Neural cell (in vitro differentiated cells): ENCODE results near the gene NIT1. TPM values are rescaled to one million over a fixed set of nuclear protein-coding genes. Genes with fewer than 3 reads are reported as not detected.
A peak's percentile ranks its signal among the peaks of the same experiment; 100 is the strongest.

Experiments used
- H2AFZ ChIP-seq: fragments of 200-600, 300-800 bp; sonication (generic), shearing (Covaris generic); 2 replicates; pipeline ENCODE4 v1.6.0; 2014; ENCODE audit warnings: low read depth, mild to moderate bottlenecking, antibody characterized with exemption, low read length, moderate library complexity
- H3F3A ChIP-seq: fragments of 200-600 bp; shearing (Covaris generic); 2 replicates; pipeline ENCODE4 v1.6.1; 2016; ENCODE audit warnings: mild to moderate bottlenecking, moderate library complexity, mixed read lengths, antibody characterized with exemption, low read length; ENCODE audit not compliant: insufficient read depth, poor library complexity, severe bottlenecking
- H3K27ac ChIP-seq: fragments of 200-600, 300-800 bp; sonication (generic), shearing (Covaris generic); 2 replicates; pipeline ENCODE4 v1.5.1; 2014; ENCODE audit warnings: mild to moderate bottlenecking, low read length, moderate library complexity
- H3K27me3 ChIP-seq: fragments of 300-800, 200-600 bp; sonication (generic), shearing (Covaris generic); 2 replicates; pipeline ENCODE4 v1.6.0; 2014; ENCODE audit warnings: mild to moderate bottlenecking, low read depth, low read length, moderate library complexity; ENCODE audit not compliant: insufficient read depth
- H3K36me3 ChIP-seq: fragments of 300-800, 200-600 bp; sonication (generic), shearing (Covaris generic); 2 replicates; pipeline ENCODE4 v1.5.1; 2014; ENCODE audit warnings: mild to moderate bottlenecking, antibody characterized with exemption, low read length, moderate library complexity; ENCODE audit not compliant: insufficient read depth
- H3K4me2 ChIP-seq: fragments of 300-800, 200-600 bp; sonication (generic), shearing (Covaris generic); 2 replicates; pipeline ENCODE4 v1.6.0; 2014; ENCODE audit warnings: mild to moderate bottlenecking, low read length
- H3K4me3 ChIP-seq: fragments of 300-800, 200-600 bp; sonication (generic), shearing (Covaris generic); 2 replicates; pipeline ENCODE4 v1.5.1; 2014; ENCODE audit warnings: mild to moderate bottlenecking, low read length, moderate library complexity
- H3K79me2 ChIP-seq: fragments of 200-600 bp; shearing (Covaris generic); replicated peaks from 2 replicates; pipeline ENCODE4 v1.6.0; 2014; ENCODE audit warnings: mild to moderate bottlenecking, low read length, moderate library complexity; ENCODE audit not compliant: insufficient read depth
- H3K9ac ChIP-seq: fragments of 300-800, 200-600 bp; sonication (generic), shearing (Covaris generic); 2 replicates; pipeline ENCODE4 v1.6.1; 2016; ENCODE audit warnings: mild to moderate bottlenecking, low read length, mixed read lengths
- H3K9me2 ChIP-seq: fragments of 200-600 bp; shearing (Covaris generic); 2 replicates; pipeline ENCODE4 v1.6.1; 2016; ENCODE audit warnings: mild to moderate bottlenecking, low read length, mixed read lengths; ENCODE audit not compliant: insufficient read depth
- H3K9me3 ChIP-seq: fragments of 200-600, 300-800 bp; sonication (generic), shearing (Covaris generic); 2 replicates; pipeline ENCODE4 v1.6.1; 2016; ENCODE audit warnings: mild to moderate bottlenecking, mixed run types, low read length, moderate library complexity, mixed read lengths
- H4K20me1 ChIP-seq: fragments of 200-600 bp; shearing (Covaris generic); 2 replicates; pipeline ENCODE4 v1.6.1; 2016; ENCODE audit warnings: mild to moderate bottlenecking, mixed run types; ENCODE audit not compliant: insufficient read depth
- EP300 ChIP-seq: fragments of 450-650 bp; conservative IDR thresholded peaks from 2 replicates; pipeline ENCODE4 v1.6.1; 2014; ENCODE audit warnings: antibody characterized with exemption, mild to moderate bottlenecking, moderate library complexity; ENCODE audit not compliant: poor library complexity, severe bottlenecking
- EZH2 ChIP-seq: fragments of 200-600, 300-800 bp; shearing (Covaris generic), sonication (generic); IDR thresholded peaks from 2 replicates; pipeline ENCODE4 v1.6.1; 2014; ENCODE audit warnings: antibody characterized with exemption, low read length, borderline replicate concordance, mild to moderate bottlenecking; ENCODE audit not compliant: insufficient read depth, poor library complexity, severe bottlenecking
- MXI1 ChIP-seq: fragments of 450-650 bp; conservative IDR thresholded peaks from 2 replicates; pipeline ENCODE4 v1.6.1; 2014; ENCODE audit warnings: antibody characterized with exemption, mild to moderate bottlenecking; ENCODE audit not compliant: poor library complexity, severe bottlenecking
- POLR2AphosphoS5 ChIP-seq: IDR thresholded peaks from 2 replicates; pipeline ENCODE4 v1.6.1; 2012
- RAD21 ChIP-seq: fragments of 450-650 bp; conservative IDR thresholded peaks from 2 replicates; pipeline ENCODE4 v1.6.1; 2014; ENCODE audit warnings: antibody characterized with exemption, mild to moderate bottlenecking, moderate library complexity
- SMC3 ChIP-seq: fragments of 450-650 bp; conservative IDR thresholded peaks from 2 replicates; pipeline ENCODE4 v1.6.1; 2014; ENCODE audit warnings: antibody characterized with exemption, mild to moderate bottlenecking, moderate library complexity; ENCODE audit not compliant: poor library complexity
- TAF1 ChIP-seq: IDR thresholded peaks from 2 replicates; pipeline ENCODE4 v1.6.1; 2012; ENCODE audit warnings: low read depth
- polyA plus RNA-seq: library from polyadenylated mRNA; depleted of rRNA; stranded (reverse); fragments of >200 nt; gene quantifications from 2 replicates; pipeline ENCODE4 v1.2.3, GENCODE V29; 2014
- TF ChIP-seq, protein P1 (sequence below): fragments of 450-650 bp; IDR thresholded peaks from 2 replicates; pipeline ENCODE4 v1.5.1; 2014; ENCODE audit warnings: antibody characterized with exemption, mild to moderate bottlenecking, moderate library complexity; ENCODE audit not compliant: poor library complexity, severe bottlenecking
- TF ChIP-seq, protein P2 (sequence below): IDR thresholded peaks from 2 replicates; pipeline ENCODE4 v1.6.1; 2012; ENCODE audit warnings: borderline replicate concordance

NIT1 gene
- polyA plus RNA-seq, 1 donor from 2014 or later: 66.1 TPM

DNA sequence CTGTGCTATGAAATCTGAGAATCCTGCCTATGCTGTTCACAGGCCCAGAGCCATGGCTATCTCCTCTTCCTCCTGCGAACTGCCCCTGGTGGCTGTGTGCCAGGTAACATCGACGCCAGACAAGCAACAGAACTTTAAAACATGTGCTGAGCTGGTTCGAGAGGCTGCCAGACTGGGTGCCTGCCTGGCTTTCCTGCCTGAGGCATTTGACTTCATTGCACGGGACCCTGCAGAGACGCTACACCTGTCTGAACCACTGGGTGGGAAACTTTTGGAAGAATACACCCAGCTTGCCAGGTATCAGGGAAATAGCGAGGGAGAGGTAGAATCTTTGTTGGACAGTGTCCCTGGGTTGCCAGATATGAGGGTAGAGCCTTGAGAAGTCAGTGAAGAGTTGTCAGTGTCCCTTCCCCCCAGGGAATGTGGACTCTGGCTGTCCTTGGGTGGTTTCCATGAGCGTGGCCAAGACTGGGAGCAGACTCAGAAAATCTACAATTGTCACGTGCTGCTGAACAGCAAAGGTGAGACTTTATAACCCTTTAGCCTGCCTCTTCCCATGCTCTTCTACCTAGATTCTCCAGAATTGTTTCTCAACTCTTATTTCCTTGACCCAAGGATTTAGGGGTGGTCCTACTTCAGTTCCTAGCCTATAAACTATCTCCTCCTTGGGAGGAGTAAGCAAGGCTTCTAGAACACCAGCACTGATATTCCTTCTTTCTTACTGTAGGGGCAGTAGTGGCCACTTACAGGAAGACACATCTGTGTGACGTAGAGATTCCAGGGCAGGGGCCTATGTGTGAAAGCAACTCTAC lies 1.4 kb downstream of the NIT1 start:
- peaks cover 34% of the 10 kb centered on the region for H3K79me2 ChIP-seq
- no peaks in the 10 kb centered on the region for H4K20me1 ChIP-seq
- H3F3A ChIP-seq: no peaks in the 10 kb centered on the region
- H2AFZ ChIP-seq: no peak overlapping the region
- no peak overlapping the region for H3K27ac ChIP-seq
- peak overlapping the region; percentile 69 for H3K4me2 ChIP-seq
- TF ChIP-seq SMC3 (no peak), MXI1 (no peak), TAF1 (no peak), EP300 (no peak), RAD21 (peak; percentile 13), EZH2 (no peak), POLR2AphosphoS5 (no peak)
- TF ChIP-seq, protein P1, sequence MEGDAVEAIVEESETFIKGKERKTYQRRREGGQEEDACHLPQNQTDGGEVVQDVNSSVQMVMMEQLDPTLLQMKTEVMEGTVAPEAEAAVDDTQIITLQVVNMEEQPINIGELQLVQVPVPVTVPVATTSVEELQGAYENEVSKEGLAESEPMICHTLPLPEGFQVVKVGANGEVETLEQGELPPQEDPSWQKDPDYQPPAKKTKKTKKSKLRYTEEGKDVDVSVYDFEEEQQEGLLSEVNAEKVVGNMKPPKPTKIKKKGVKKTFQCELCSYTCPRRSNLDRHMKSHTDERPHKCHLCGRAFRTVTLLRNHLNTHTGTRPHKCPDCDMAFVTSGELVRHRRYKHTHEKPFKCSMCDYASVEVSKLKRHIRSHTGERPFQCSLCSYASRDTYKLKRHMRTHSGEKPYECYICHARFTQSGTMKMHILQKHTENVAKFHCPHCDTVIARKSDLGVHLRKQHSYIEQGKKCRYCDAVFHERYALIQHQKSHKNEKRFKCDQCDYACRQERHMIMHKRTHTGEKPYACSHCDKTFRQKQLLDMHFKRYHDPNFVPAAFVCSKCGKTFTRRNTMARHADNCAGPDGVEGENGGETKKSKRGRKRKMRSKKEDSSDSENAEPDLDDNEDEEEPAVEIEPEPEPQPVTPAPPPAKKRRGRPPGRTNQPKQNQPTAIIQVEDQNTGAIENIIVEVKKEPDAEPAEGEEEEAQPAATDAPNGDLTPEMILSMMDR: peak; percentile 57
- TF ChIP-seq, protein P2, sequence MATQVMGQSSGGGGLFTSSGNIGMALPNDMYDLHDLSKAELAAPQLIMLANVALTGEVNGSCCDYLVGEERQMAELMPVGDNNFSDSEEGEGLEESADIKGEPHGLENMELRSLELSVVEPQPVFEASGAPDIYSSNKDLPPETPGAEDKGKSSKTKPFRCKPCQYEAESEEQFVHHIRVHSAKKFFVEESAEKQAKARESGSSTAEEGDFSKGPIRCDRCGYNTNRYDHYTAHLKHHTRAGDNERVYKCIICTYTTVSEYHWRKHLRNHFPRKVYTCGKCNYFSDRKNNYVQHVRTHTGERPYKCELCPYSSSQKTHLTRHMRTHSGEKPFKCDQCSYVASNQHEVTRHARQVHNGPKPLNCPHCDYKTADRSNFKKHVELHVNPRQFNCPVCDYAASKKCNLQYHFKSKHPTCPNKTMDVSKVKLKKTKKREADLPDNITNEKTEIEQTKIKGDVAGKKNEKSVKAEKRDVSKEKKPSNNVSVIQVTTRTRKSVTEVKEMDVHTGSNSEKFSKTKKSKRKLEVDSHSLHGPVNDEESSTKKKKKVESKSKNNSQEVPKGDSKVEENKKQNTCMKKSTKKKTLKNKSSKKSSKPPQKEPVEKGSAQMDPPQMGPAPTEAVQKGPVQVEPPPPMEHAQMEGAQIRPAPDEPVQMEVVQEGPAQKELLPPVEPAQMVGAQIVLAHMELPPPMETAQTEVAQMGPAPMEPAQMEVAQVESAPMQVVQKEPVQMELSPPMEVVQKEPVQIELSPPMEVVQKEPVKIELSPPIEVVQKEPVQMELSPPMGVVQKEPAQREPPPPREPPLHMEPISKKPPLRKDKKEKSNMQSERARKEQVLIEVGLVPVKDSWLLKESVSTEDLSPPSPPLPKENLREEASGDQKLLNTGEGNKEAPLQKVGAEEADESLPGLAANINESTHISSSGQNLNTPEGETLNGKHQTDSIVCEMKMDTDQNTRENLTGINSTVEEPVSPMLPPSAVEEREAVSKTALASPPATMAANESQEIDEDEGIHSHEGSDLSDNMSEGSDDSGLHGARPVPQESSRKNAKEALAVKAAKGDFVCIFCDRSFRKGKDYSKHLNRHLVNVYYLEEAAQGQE: no peak
- peak overlapping the region; percentile 95 for H3K9ac ChIP-seq
- no peaks in the 10 kb centered on the region for H3K36me3 ChIP-seq
- peak overlapping the region; percentile 99 for H3K4me3 ChIP-seq
- no peaks in the 10 kb centered on the region for H3K9me3 ChIP-seq
- no peaks in the 10 kb centered on the region for H3K27me3 ChIP-seq
- H3K9me2 ChIP-seq: no peaks in the 10 kb centered on the region

DNA sequence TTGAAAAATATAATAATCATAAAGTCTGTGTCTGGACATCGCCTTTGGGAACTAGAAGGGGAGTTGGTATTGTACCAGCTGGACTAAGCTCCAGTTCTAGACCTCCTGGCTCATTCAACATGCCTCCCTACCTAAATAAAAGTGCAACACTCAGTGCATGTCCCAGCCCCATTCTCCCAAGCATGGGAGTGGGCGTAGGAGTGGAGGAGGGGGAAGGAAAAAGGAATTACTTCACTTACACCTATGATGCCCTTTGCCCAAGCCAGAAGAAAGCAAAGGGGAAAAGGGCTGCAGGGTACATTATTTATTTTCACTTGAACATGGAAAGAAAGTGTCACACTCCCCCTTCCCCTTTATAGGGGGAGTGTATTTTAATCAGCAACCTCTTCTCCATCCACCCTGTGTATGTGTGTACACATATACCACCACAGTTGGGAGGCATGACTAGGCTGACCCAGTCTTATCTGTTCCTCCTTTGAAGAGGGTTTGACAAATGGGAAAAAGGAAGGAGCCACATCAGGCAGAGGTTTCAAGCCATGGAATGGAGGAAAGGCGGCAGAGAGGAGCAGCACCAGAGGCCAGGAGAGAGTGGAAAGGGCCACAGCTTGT lies 3.2 kb downstream of the NIT1 start:
- H3K9me3 ChIP-seq: no peaks in the 10 kb centered on the region
- H3K9ac ChIP-seq: no peak overlapping the region
- no peaks in the 10 kb centered on the region for H3K9me2 ChIP-seq
- TF ChIP-seq RAD21 (no peak), SMC3 (no peak), TAF1 (no peak), EP300 (no peak), MXI1 (no peak), EZH2 (no peak), POLR2AphosphoS5 (no peak)
- TF ChIP-seq, protein P1: no peak
- TF ChIP-seq, protein P2: no peak
- H3K79me2 ChIP-seq: peaks cover 22% of the 10 kb centered on the region
- no peaks in the 10 kb centered on the region for H3K36me3 ChIP-seq
- no peak overlapping the region for H3K4me2 ChIP-seq
- no peak overlapping the region for H2AFZ ChIP-seq
- H4K20me1 ChIP-seq: no peaks in the 10 kb centered on the region
- no peaks in the 10 kb centered on the region for H3F3A ChIP-seq
- H3K4me3 ChIP-seq: no peak overlapping the region
- H3K27me3 ChIP-seq: no peaks in the 10 kb centered on the region
- no peak overlapping the region for H3K27ac ChIP-seq
